Osteoblast (primary cell): Measurements from ENCODE around the gene SPIB. TPM values are rescaled to one million over a fixed set of nuclear protein-coding genes. Genes with fewer than 3 reads are reported as not detected.
A peak's percentile ranks its signal among the peaks of the same experiment; 100 is the strongest.
"Not testable (repeated sequence)": the region's sequence is repeated elsewhere in the genome, so short reads cannot be mapped to it uniquely, and the experiment has no call there.

Source experiments
- DNase-seq: peaks from one replicate; pipeline ENCODE4 v3.0.0; 2011; ENCODE audit warnings: low spot score, mixed read lengths; ENCODE audit not compliant: insufficient read length; ENCODE audit errors: missing footprints
- H2AFZ ChIP-seq: 2 replicates; pipeline ENCODE4 v1.6.0; 2011; ENCODE audit warnings: mild to moderate bottlenecking, low read length
- H3K27ac ChIP-seq: 2 replicates; pipeline ENCODE4 v1.5.1; 2011; ENCODE audit warnings: mild to moderate bottlenecking, low read depth, low read length, moderate library complexity
- H3K27me3 ChIP-seq: 2 replicates; pipeline ENCODE4 v1.6.0; 2012; ENCODE audit warnings: mild to moderate bottlenecking, control low read depth, inconsistent platforms, low read length, moderate library complexity; ENCODE audit not compliant: insufficient read depth
- H3K36me3 ChIP-seq: 2 replicates; pipeline ENCODE4 v1.5.1; 2011; ENCODE audit warnings: mild to moderate bottlenecking, low read length, control low read depth, moderate library complexity; ENCODE audit not compliant: insufficient read depth
- H3K4me1 ChIP-seq: 2 replicates; pipeline ENCODE4 v1.5.1; 2011; ENCODE audit warnings: mild to moderate bottlenecking, low read length, control low read depth, moderate library complexity; ENCODE audit not compliant: insufficient read depth
- H3K4me2 ChIP-seq: 2 replicates; pipeline ENCODE4 v1.6.0; 2011; ENCODE audit warnings: mild to moderate bottlenecking, low read length; ENCODE audit not compliant: insufficient read depth
- H3K4me3 ChIP-seq: fragments of 200-600 bp; sonication (generic); 3 replicates; pipeline ENCODE4 v1.5.1; 2012; ENCODE audit warnings: mild to moderate bottlenecking, low read length, inconsistent platforms; ENCODE audit not compliant: insufficient read depth
- H3K79me2 ChIP-seq: 2 replicates; pipeline ENCODE4 v1.6.0; 2012; ENCODE audit warnings: mild to moderate bottlenecking, low read length, control low read depth, inconsistent platforms; ENCODE audit not compliant: insufficient read depth
- H3K9me3 ChIP-seq: 2 replicates; pipeline ENCODE4 v1.5.1; 2011; ENCODE audit warnings: low read depth, low read length, control low read depth
- H4K20me1 ChIP-seq: 2 replicates; pipeline ENCODE4 v1.6.0; 2012; ENCODE audit warnings: mild to moderate bottlenecking, low read length, control low read depth; ENCODE audit not compliant: insufficient read depth
- total RNA-seq: library from RNA; depleted of rRNA; stranded (reverse); fragments of >200 nt; gene quantifications from 2 replicates; pipeline ENCODE4 v1.2.3, GENCODE V29; 2012
- TF ChIP-seq, protein P1 (sequence below): IDR thresholded peaks from 2 replicates; pipeline ENCODE4 v1.5.1; 2011; ENCODE audit warnings: mild to moderate bottlenecking, low read depth, low read length, moderate library complexity; ENCODE audit errors: extremely low read depth

The SPIB gene
- total RNA-seq, 1 donor = 0.36 TPM

- DNase-seq = peak; percentile 88
- Histone ChIP-seq H3K36me3 (peaks cover 3% of the 10 kb centered on the region), H2AFZ (peak overlapping the region; percentile 81), H3K79me2 (peaks cover 22% of the 10 kb centered on the region), H3K4me1 (peaks cover 16% of the 10 kb centered on the region), H3K27me3 (no peaks in the 10 kb centered on the region), H3K9me3 (no peaks in the 10 kb centered on the region), H3K4me3 (no peak overlapping the region), H3K27ac (peak overlapping the region; percentile 43), H4K20me1 (no peaks in the 10 kb centered on the region), H3K4me2 (no peak overlapping the region)
- TF ChIP-seq, protein P1, sequence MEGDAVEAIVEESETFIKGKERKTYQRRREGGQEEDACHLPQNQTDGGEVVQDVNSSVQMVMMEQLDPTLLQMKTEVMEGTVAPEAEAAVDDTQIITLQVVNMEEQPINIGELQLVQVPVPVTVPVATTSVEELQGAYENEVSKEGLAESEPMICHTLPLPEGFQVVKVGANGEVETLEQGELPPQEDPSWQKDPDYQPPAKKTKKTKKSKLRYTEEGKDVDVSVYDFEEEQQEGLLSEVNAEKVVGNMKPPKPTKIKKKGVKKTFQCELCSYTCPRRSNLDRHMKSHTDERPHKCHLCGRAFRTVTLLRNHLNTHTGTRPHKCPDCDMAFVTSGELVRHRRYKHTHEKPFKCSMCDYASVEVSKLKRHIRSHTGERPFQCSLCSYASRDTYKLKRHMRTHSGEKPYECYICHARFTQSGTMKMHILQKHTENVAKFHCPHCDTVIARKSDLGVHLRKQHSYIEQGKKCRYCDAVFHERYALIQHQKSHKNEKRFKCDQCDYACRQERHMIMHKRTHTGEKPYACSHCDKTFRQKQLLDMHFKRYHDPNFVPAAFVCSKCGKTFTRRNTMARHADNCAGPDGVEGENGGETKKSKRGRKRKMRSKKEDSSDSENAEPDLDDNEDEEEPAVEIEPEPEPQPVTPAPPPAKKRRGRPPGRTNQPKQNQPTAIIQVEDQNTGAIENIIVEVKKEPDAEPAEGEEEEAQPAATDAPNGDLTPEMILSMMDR = no peak
Measured at GRCh38 chr19:50387176-50387867, 31.4 kb upstream of the SPIB start.

GRCh38 chr19:50387868-50388245 is 30.9 kb upstream of the SPIB start:
- H3K4me2 ChIP-seq = no peak overlapping the region
- TF ChIP-seq, protein P1 = no peak
- peaks cover 24% of the 10 kb centered on the region for H3K79me2 ChIP-seq
- DNase-seq = no peak
- no peaks in the 10 kb centered on the region for H3K9me3 ChIP-seq
- peak overlapping the region; percentile 81 for H2AFZ ChIP-seq
- no peak overlapping the region for H3K4me3 ChIP-seq
- no peak overlapping the region for H3K27ac ChIP-seq
- H3K36me3 ChIP-seq = no peaks in the 10 kb centered on the region
- no peaks in the 10 kb centered on the region for H4K20me1 ChIP-seq
- H3K4me1 ChIP-seq = peaks cover 16% of the 10 kb centered on the region
- H3K27me3 ChIP-seq = no peaks in the 10 kb centered on the region

DNA sequence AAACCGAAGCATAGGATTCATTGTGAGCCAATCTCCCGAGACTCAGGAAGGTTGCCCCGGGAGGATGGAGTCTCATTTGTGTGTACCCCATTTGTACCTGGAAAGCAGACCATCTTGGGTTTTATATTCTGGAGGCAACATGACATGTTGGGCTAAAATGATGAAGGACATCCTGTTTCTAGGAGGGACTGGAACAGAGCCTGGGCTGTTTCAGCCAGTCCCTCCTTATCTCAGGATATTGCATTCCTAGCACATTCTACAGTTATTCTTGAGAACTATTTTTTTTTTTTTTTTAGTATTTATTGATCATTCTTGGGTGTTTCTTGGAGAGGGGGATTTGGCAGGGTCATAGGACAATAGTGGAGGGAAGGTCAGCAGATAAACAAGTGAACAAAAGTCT is 28.4 kb upstream of the SPIB start:
- not testable (repeated sequence) for H3K4me2 ChIP-seq, H4K20me1 ChIP-seq, H3K36me3 ChIP-seq, H3K27ac ChIP-seq, H3K9me3 ChIP-seq, H3K4me1 ChIP-seq, DNase-seq, H2AFZ ChIP-seq, H3K27me3 ChIP-seq, H3K4me3 ChIP-seq
- peaks cover 22% of the 10 kb centered on the region for H3K79me2 ChIP-seq

DNA sequence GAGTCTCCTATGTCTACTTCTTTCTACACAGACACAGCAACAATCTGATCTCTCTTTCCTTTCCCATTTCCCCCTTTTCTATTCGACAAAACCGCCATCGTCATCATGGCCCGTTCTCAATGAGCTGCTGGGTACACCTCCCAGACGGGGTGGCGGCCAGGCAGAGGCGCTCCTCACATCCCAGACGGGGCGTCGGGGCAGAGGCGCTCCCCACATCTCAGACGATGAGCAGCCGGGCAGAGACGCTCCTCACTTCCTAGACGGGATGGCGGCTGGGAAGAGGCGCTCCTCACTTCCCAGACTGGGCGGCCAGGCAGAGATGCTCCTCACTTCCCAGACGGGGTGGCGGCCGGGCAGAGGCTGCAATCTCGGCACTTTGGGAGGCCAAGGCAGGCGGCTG is 27.8 kb upstream of the SPIB start:
- H3K4me1 ChIP-seq, H3K27me3 ChIP-seq, DNase-seq, H3K4me3 ChIP-seq, H2AFZ ChIP-seq, H3K36me3 ChIP-seq, H3K27ac ChIP-seq, H4K20me1 ChIP-seq, H3K9me3 ChIP-seq, H3K4me2 ChIP-seq: not testable (repeated sequence)
- peaks cover 16% of the 10 kb centered on the region for H3K79me2 ChIP-seq

GRCh38 chr19:50392759-50393158 is 26.0 kb upstream of the SPIB start:
- Histone ChIP-seq H2AFZ (no peak overlapping the region), H3K4me3 (no peak overlapping the region), H3K9me3 (no peaks in the 10 kb centered on the region), H3K4me2 (no peak overlapping the region), H3K4me1 (no peaks in the 10 kb centered on the region), H3K36me3 (no peaks in the 10 kb centered on the region), H4K20me1 (no peaks in the 10 kb centered on the region), H3K27me3 (no peaks in the 10 kb centered on the region), H3K27ac (no peak overlapping the region), H3K79me2 (peaks cover 6% of the 10 kb centered on the region)
- DNase-seq = peak; percentile 31
- TF ChIP-seq, protein P1 = no peak
